ENCODE results near the gene ABCC4. TPM values are rescaled to one million over a fixed set of nuclear protein-coding genes. Genes with fewer than 3 reads are reported as not detected.
"Not testable (repeated sequence)": the region's sequence is repeated elsewhere in the genome, so short reads cannot be mapped to it uniquely, and the experiment has no call there.

The ABCC4 gene
- total RNA-seq, 1 donor from 2014 or later: 11.7 TPM

GRCh38 chr13:95204231-95204765 is 97.0 kb downstream of the ABCC4 start:
- no peaks in the 10 kb centered on the region for H3K9me3 Mint-ChIP-seq
- no peak overlapping the region for H3K27ac Mint-ChIP-seq
- no peaks in the 10 kb centered on the region for H3K27me3 Mint-ChIP-seq
- no peak for DNase-seq
- intact Hi-C loops (cut with micrococcal nuclease): no loop called here
- CTCF ChIA-PET: interaction anchor here (1.2 to 1.8 kb wide), 2 partner anchors 15 to 200 kb away, joined by 4 to 6 read pairs; no protein-coding TSS in a partner anchor
- H3K36me3 Mint-ChIP-seq (ENCODE audit: low read depth): peaks cover 22% of the 10 kb centered on the region
- no peak for ATAC-seq (ENCODE audit: low read depth)
- peaks cover 9% of the 10 kb centered on the region for H3K4me1 Mint-ChIP-seq
- POLR2A ChIA-PET: no interaction called here
- no peak for TF ChIP-seq CTCF (IDR thresholded peaks at IDR 0.05)
- H3K4me3 Mint-ChIP-seq: no peak overlapping the region

- Mint-ChIP-seq H3K36me3 (ENCODE audit: low read depth) (peaks cover 25% of the 10 kb centered on the region), H3K4me1 (no peaks in the 10 kb centered on the region), H3K27me3 (no peaks in the 10 kb centered on the region), H3K9me3 (no peaks in the 10 kb centered on the region), H3K4me3 (no peak overlapping the region), H3K27ac (no peak overlapping the region)
- ATAC-seq (ENCODE audit: low read depth) (no peak), DNase-seq (no peak)
- no peak for TF ChIP-seq CTCF (IDR thresholded peaks at IDR 0.05)
- intact Hi-C loops (cut with micrococcal nuclease): no loop called here
- POLR2A ChIA-PET: no interaction called here
- CTCF ChIA-PET: interaction anchor here (1.3 kb wide), 1 partner anchor 11 kb away, joined by 3 read pairs; no protein-coding TSS in a partner anchor
These were observed 99.2 kb downstream of the ABCC4 start for GRCh38 chr13:95201814-95202651.

GRCh38 chr13:95200386-95200957 is 100.8 kb downstream of the ABCC4 start:
- H3K4me3 Mint-ChIP-seq; POLR2A ChIA-PET; DNase-seq; H3K4me1 Mint-ChIP-seq; ATAC-seq (ENCODE audit: low read depth); H3K27me3 Mint-ChIP-seq; intact Hi-C loops (cut with micrococcal nuclease); H3K9me3 Mint-ChIP-seq; H3K27ac Mint-ChIP-seq: not testable (repeated sequence)
- CTCF ChIA-PET: interaction anchor here (1.3 kb wide), 1 partner anchor 9 kb away, joined by 3 read pairs; no protein-coding TSS in a partner anchor
- peaks cover 17% of the 10 kb centered on the region for H3K36me3 Mint-ChIP-seq (ENCODE audit: low read depth)

- DNase-seq (no peak), ATAC-seq (ENCODE audit: low read depth) (no peak)
- Mint-ChIP-seq H3K9me3 (no peaks in the 10 kb centered on the region), H3K27me3 (no peaks in the 10 kb centered on the region), H3K27ac (no peak overlapping the region), H3K4me3 (no peak overlapping the region), H3K36me3 (ENCODE audit: low read depth) (peaks cover 16% of the 10 kb centered on the region), H3K4me1 (no peaks in the 10 kb centered on the region)
- intact Hi-C loops (cut with micrococcal nuclease): no loop called here
- POLR2A ChIA-PET: no interaction called here
- TF ChIP-seq CTCF (IDR thresholded peaks at IDR 0.05): no peak
- CTCF ChIA-PET: interaction anchor here (0.6 kb wide), 1 partner anchor 11 kb away, joined by 3 read pairs; no protein-coding TSS in a partner anchor
These were observed 101.4 kb downstream of the ABCC4 start for GRCh38 chr13:95199896-95200295.

DNA sequence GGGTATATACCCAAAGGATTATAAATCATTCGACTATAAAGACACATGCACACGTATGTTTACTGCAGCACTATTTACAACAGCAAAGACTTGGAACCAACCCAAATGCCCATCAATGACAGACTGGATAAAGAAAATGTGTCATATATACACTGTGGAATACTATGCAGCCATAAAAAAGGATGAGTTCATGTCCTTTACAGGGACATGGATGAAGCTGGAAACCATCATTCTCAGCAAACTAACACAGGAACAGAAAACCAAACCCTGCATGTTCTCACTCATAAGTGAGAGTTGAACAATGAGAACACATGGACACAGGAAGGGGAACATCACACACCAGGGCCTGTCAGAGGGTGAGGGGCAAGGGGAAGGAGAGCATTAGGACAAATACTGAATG is 102.6 kb downstream of the ABCC4 start:
- peaks cover 25% of the 10 kb centered on the region for H3K36me3 Mint-ChIP-seq (ENCODE audit: low read depth)
- H3K9me3 Mint-ChIP-seq: not testable (repeated sequence)

GRCh38 chr13:95197548-95197947 is 103.7 kb downstream of the ABCC4 start:
- CTCF ChIA-PET: interaction anchor here (1.0 to 1.1 kb wide), 3 partner anchors 101 to 207 kb away, joined by 3 read pairs; no protein-coding TSS in a partner anchor
- Mint-ChIP-seq H3K27me3 (no peaks in the 10 kb centered on the region), H3K9me3 (no peaks in the 10 kb centered on the region), H3K36me3 (ENCODE audit: low read depth) (peaks cover 27% of the 10 kb centered on the region), H3K4me3 (no peak overlapping the region), H3K27ac (no peak overlapping the region), H3K4me1 (no peaks in the 10 kb centered on the region)
- no peak for ATAC-seq (ENCODE audit: low read depth)
- POLR2A ChIA-PET: no interaction called here
- DNase-seq: no peak
- no peak for TF ChIP-seq CTCF (IDR thresholded peaks at IDR 0.05)
- intact Hi-C loops (cut with micrococcal nuclease): no loop called here

More for the DNA sequence above, 102.6 kb downstream of the ABCC4 start:
- H3K4me1 Mint-ChIP-seq; CTCF ChIA-PET; DNase-seq; POLR2A ChIA-PET; intact Hi-C loops (cut with micrococcal nuclease); H3K27ac Mint-ChIP-seq; H3K27me3 Mint-ChIP-seq; H3K4me3 Mint-ChIP-seq; ATAC-seq (ENCODE audit: low read depth): not testable (repeated sequence)
